ENCODE measurements around the gene MOB3B. TPM values are rescaled to one million over a fixed set of nuclear protein-coding genes. Genes with fewer than 3 reads are reported as not detected.
"Not testable (repeated sequence)": the region's sequence is repeated elsewhere in the genome, so short reads cannot be mapped to it uniquely, and the experiment has no call there.

Gene MOB3B
- total RNA-seq, 1 donor from 2014 or later = 1.4 TPM

DNA sequence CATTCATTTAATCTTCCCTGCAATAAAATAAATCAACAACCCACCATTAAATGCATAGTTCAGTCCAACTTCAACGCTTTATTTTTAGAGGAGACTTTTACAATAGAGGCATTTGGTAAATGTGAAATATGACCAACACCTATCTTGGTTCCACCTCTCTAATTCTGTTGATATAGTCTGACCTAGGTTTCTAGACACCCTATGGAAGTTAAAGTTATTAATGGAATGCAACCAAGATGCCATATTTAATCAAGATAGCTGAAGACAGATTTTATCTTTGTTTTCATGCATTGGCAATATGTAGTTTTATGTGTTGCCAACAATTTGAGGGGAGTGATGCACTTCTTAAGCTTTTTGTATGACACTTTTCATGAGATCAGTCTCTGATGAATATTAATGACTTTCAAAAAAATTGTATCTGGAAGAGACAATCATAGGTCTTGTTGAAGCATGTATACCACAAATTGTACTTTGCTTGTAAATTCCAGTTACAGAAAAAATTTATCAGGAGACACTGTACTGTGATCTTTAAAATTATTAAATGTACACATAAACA is 107.3 kb downstream of the MOB3B start:
- DNase-seq (ENCODE audit: low read depth) = no peak
- TF ChIP-seq, protein P1, sequence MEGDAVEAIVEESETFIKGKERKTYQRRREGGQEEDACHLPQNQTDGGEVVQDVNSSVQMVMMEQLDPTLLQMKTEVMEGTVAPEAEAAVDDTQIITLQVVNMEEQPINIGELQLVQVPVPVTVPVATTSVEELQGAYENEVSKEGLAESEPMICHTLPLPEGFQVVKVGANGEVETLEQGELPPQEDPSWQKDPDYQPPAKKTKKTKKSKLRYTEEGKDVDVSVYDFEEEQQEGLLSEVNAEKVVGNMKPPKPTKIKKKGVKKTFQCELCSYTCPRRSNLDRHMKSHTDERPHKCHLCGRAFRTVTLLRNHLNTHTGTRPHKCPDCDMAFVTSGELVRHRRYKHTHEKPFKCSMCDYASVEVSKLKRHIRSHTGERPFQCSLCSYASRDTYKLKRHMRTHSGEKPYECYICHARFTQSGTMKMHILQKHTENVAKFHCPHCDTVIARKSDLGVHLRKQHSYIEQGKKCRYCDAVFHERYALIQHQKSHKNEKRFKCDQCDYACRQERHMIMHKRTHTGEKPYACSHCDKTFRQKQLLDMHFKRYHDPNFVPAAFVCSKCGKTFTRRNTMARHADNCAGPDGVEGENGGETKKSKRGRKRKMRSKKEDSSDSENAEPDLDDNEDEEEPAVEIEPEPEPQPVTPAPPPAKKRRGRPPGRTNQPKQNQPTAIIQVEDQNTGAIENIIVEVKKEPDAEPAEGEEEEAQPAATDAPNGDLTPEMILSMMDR (IDR thresholded peaks at IDR 0.05; ENCODE audit: insufficient read depth, low read length, poor library complexity, severe bottlenecking) = no peak
- no peaks in the 10 kb centered on the region for H3K36me3 ChIP-seq (ENCODE audit: control insufficient read depth, insufficient read depth, low read length)
- no peaks in the 10 kb centered on the region for H3K27me3 ChIP-seq (ENCODE audit: control insufficient read depth, insufficient read depth, low read length)
- H3K4me3 ChIP-seq (ENCODE audit: low read depth, low read length) = no peak overlapping the region

- Histone ChIP-seq H3K4me3 (ENCODE audit: low read depth, low read length) (no peak overlapping the region), H3K36me3 (ENCODE audit: control insufficient read depth, insufficient read depth, low read length) (no peaks in the 10 kb centered on the region), H3K27me3 (ENCODE audit: control insufficient read depth, insufficient read depth, low read length) (no peaks in the 10 kb centered on the region)
- TF ChIP-seq, protein P1 (IDR thresholded peaks at IDR 0.05; ENCODE audit: insufficient read depth, low read length, poor library complexity, severe bottlenecking) = no peak
- DNase-seq (ENCODE audit: low read depth) = no peak
Observed at GRCh38 chr9:27421577-27421976, 108.0 kb downstream of the MOB3B start.

GRCh38 chr9:27419558-27419957 is 110.1 kb downstream of the MOB3B start:
- not testable (repeated sequence) for DNase-seq (ENCODE audit: low read depth); H3K36me3 ChIP-seq (ENCODE audit: control insufficient read depth, insufficient read depth, low read length); H3K4me3 ChIP-seq (ENCODE audit: low read depth, low read length); H3K27me3 ChIP-seq (ENCODE audit: control insufficient read depth, insufficient read depth, low read length)

DNA sequence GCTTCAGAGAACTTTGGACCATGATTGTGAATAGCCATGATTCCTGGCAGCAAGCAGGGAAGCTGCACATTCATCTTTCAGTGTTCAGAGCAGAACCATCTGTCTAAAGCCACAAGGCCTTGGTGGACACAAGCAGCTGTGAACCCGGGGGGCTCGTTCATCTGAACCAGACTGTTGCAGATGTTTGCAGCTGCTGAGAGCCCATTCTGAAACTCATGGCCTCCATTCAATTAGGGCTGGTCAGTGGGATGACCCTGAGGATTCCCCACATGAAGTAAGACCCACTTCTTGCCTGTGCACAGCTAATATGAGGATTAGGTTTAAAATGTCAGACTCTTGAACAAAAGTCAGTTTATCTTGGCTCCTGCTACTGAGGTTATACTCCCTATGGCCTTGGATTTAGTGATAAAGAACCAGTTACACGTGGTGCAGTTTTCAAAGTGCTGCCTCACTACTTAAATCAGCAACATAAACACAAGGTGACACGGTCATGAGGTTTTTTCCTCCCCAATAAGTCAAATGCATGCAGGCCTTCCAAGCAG is 115.3 kb downstream of the MOB3B start:
- no peak overlapping the region for H3K4me3 ChIP-seq (ENCODE audit: low read depth, low read length)
- H3K27me3 ChIP-seq (ENCODE audit: control insufficient read depth, insufficient read depth, low read length) = no peaks in the 10 kb centered on the region
- DNase-seq (ENCODE audit: low read depth) = no peak
- TF ChIP-seq, protein P1 (IDR thresholded peaks at IDR 0.05; ENCODE audit: insufficient read depth, low read length, poor library complexity, severe bottlenecking) = no peak
- H3K36me3 ChIP-seq (ENCODE audit: control insufficient read depth, insufficient read depth, low read length) = no peaks in the 10 kb centered on the region

GRCh38 chr9:27413511-27414219 is 115.9 kb downstream of the MOB3B start:
- TF ChIP-seq, protein P1 (IDR thresholded peaks at IDR 0.05; ENCODE audit: insufficient read depth, low read length, poor library complexity, severe bottlenecking) = no peak
- no peak for DNase-seq (ENCODE audit: low read depth)
- H3K27me3 ChIP-seq (ENCODE audit: control insufficient read depth, insufficient read depth, low read length) = no peaks in the 10 kb centered on the region
- no peak overlapping the region for H3K4me3 ChIP-seq (ENCODE audit: low read depth, low read length)
- H3K36me3 ChIP-seq (ENCODE audit: control insufficient read depth, insufficient read depth, low read length) = no peaks in the 10 kb centered on the region

DNA sequence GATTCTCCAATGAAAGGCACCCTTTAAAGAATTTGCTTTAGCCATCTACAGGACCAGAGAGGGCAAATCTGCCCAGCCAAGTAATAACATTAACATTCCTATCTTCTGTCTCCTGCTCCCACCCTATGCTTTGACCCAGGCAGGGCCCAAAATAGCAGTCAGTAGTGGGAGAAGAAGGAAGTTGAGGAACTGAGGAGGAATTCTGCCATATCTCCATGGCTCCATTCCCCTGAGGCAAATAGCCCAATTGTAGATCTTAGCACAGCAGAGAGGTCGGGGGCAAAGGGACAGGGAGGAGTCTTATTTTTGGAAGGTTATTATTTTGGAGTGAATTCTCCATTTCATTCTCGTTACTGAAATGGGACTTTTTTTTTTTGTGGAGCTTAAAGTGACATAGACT is 116.7 kb downstream of the MOB3B start:
- no peak for DNase-seq (ENCODE audit: low read depth)
- no peak overlapping the region for H3K4me3 ChIP-seq (ENCODE audit: low read depth, low read length)
- H3K36me3 ChIP-seq (ENCODE audit: control insufficient read depth, insufficient read depth, low read length) = no peaks in the 10 kb centered on the region
- TF ChIP-seq, protein P1 (IDR thresholded peaks at IDR 0.05; ENCODE audit: insufficient read depth, low read length, poor library complexity, severe bottlenecking) = no peak
- H3K27me3 ChIP-seq (ENCODE audit: control insufficient read depth, insufficient read depth, low read length) = no peaks in the 10 kb centered on the region

All from kidney epithelial cell (primary cell).